PFSK-1 (cell line): Measurements from ENCODE around the gene KRT80.

Source experiments
- FOXP2 ChIP-seq: optimal IDR thresholded peaks from 2 replicates; pipeline ENCODE3; 2011; ENCODE audit warnings: borderline replicate concordance, control low read depth, inconsistent platforms; ENCODE audit not compliant: insufficient read depth; ENCODE audit errors: extremely low read length, extremely low read depth
- POLR2AphosphoS5 ChIP-seq: IDR thresholded peaks from 2 replicates; pipeline ENCODE4 v1.6.1; 2012; ENCODE audit warnings: low read depth, mild to moderate bottlenecking, control low read depth, low read length, moderate library complexity
- REST ChIP-seq, 2 experiments: IDR thresholded peaks; 2 replicates each; pipeline versions ENCODE4 v1.6.1 to v1.8.0; 2011 to 2012; ENCODE audit warnings: low read depth in 2 of 2, low read length in 2 of 2, control low read depth in 1 of 2, inconsistent platforms in 1 of 2, mild to moderate bottlenecking in 1 of 2, moderate library complexity in 1 of 2; ENCODE audit not compliant: insufficient read depth in 1 of 2
- SIN3A ChIP-seq: IDR thresholded peaks from 2 replicates; pipeline ENCODE4 v1.6.1; 2012; ENCODE audit warnings: mild to moderate bottlenecking, low read length, moderate library complexity, borderline replicate concordance; ENCODE audit not compliant: insufficient read depth
- TAF1 ChIP-seq: IDR thresholded peaks from 2 replicates; pipeline ENCODE4 v1.6.1; 2012; ENCODE audit warnings: low read length, control low read depth, borderline replicate concordance; ENCODE audit not compliant: insufficient read depth

KRT80 gene

GRCh38 chr12:52234223-52234810, 42.5 kb upstream of the KRT80 start:
- TF ChIP-seq POLR2AphosphoS5 (no peak), TAF1 (no peak), FOXP2 (no peak), REST (IDR thresholded peaks at IDR 0.05; ENCODE audit: insufficient read depth in 1 of 2, low read depth in 2 of 2, low read length in 2 of 2) (no peak), SIN3A (no peak)

GRCh38 chr12:52233462-52234207, 41.8 kb upstream of the KRT80 start:
- TF ChIP-seq FOXP2 (no peak), SIN3A (no peak), POLR2AphosphoS5 (no peak), REST (IDR thresholded peaks at IDR 0.05; ENCODE audit: insufficient read depth in 1 of 2, low read depth in 2 of 2, low read length in 2 of 2) (no peak), TAF1 (no peak)

- TF ChIP-seq POLR2AphosphoS5 = no peak
- no peak for TF ChIP-seq SIN3A
- TF ChIP-seq FOXP2 = no peak
- no peak for TF ChIP-seq TAF1
Measured at GRCh38 chr12:52232674-52233461, 41.1 kb upstream of the KRT80 start, which contains the start of gene KRT7. KRT7 (plus strand) TSS chr12:52233243; CDS start chr12:52233297, 54 bp downstream.

- TF ChIP-seq TAF1 = no peak
- no peak for TF ChIP-seq POLR2AphosphoS5
- TF ChIP-seq FOXP2 = no peak
- no peak for TF ChIP-seq SIN3A
- TF ChIP-seq REST (IDR thresholded peaks at IDR 0.05; ENCODE audit: insufficient read depth in 1 of 2, low read depth in 2 of 2, low read length in 2 of 2) = no peak
Measured at GRCh38 chr12:52232203-52232673, 40.4 kb upstream of the KRT80 start.

- TF ChIP-seq FOXP2 (no peak), POLR2AphosphoS5 (no peak)
Measured at GRCh38 chr12:52231305-52232202, 39.7 kb upstream of the KRT80 start.
